T follicular helper cell (primary cell): ENCODE results near the gene RAB4A.

Experiments used
- DNase-seq: peaks from one replicate; pipeline ENCODE4 v3.0.0-alpha.2; 2020; ENCODE audit warnings: low read depth
- total RNA-seq, 2 experiments: gene quantifications; one replicate each; lab custom pipeline; 2026; lab: John Stamatoyannopoulos, UW

Gene RAB4A, protein sequence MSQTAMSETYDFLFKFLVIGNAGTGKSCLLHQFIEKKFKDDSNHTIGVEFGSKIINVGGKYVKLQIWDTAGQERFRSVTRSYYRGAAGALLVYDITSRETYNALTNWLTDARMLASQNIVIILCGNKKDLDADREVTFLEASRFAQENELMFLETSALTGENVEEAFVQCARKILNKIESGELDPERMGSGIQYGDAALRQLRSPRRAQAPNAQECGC
- total RNA-seq, result 19.8 to 23.2 reads per million in 2 experiments

DNA sequence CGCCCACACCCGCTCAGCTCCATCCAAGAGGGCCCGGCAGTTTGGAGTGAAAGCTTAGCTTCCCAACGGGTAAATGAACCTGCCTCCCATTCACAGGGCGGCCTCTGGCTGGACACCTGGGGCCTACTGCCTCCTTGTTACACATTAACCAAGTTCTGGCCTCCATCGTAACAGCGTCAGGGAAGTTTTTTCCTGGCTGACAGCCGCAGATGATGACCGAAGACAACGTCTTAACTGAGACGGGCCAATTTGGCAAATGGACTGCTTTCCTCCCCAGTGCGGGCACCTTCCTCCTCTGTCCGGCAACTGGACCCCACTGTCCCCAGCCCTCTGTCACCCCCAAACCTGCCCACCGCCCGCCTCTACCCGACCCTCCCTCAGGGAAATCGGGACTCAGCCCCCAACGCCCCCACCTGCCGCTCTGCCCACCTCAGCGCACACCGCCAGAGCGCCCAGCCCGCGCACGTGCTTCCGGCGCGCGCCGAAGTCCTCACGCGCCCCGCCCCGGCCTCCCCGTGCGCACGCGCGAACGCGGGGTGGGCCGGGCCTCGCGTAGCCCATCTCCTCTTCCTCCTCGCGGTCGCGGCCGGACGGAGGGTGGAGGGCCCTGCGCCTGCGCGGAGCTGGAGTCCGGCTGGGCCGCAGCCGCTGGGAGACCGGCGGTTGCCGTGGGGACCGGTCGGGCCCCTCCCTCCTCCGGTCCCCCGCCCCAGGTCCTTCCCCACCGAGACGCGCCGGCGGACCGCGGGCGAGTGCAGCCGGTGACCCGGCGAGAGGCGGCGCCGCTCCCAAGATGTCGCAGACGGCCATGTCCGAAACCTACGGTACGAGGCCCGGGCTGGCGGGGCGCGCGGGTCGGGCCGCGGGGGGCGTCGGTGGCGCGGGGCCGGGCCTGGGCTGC, at the start of gene RAB4A:
Gene RAB4A, plus strand, starts transcription at position 565 of the 901 bp plus-strand sequence. Its CDS starts 229 bp downstream, at position 794.
- DNase-seq, result peak; percentile 44

DNA sequence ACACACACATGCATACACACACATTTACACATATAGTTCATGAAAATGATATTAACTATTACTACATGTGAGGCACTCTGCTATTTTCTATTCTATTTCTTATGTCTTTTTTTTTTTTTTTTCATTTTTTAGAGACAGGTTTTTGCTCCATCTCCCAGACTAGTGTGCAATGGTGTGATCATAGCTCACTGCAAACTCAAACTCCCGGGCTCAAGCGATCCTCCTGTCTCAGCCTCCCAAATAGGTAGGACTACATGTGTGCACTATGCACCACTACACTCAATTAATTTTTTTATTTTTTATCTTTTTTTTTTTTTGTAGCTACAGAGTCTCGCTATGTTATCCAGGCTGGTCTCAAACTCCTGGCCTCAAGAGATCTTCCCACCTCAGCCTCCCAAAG, 48.8 kb upstream of the RAB4A start:
- DNase-seq, result no peak

DNA sequence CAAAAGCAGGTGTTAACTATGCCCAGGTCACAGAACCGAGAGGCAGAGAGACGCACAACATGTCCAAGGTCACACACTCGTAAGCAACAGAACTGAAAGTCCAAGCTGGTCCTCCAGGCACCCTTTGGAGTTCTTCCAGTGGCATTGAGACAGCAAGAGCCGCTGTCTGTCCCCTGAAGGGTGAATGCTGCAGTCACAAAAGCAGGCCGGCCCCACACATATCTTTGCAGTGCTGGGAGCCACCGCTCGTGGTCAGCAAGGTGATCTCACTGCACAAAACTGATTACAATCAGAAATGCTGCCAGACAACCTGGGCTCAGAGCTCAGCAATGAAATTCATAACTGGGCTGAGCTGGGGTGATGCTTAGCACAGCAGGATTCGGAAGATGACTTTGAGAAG, 47.4 kb upstream of the RAB4A start:
- DNase-seq, result no peak

DNA sequence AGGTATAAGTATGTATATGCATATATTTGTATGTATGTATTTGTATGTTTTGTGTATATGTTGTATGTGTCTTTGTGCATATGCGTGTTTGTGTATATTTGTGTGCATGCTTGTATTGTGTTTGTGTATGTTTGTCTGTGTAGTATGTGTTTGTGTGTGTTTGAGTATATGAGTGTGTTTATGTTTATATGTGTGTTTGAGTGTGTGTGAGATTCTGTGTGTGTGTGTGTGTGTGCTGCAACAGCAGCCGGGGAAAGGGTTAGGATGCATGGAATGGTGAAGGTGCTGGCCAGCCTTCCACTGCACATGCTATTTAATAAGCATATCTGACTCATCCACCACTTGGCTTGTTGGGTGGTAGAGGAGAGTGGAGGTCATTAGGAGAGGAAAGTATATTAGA, 46.6 kb upstream of the RAB4A start:
- no peak for DNase-seq

DNA sequence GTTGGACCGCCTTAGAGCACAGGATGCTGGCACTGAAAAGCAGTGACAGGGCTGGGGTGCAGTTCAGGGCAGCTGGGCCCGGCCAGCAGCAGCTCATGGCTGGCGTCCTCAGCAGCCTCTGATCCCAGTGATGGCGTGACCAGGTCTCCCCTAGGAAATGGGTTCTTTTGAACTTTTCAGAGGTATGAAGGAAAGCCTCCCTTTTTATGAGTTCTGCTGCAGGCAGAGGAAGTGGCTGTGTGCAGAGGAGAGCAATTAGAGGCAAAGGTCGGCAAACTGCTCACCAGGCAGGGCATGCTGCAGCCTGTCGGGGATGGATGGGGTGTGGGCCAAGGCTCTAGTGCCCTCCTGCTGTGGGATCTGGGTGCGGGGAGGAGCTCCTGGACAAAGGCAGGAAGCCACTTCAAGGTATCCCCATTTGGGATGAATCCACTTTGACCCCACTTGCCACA, 45.6 kb upstream of the RAB4A start:
- no peak for DNase-seq

DNA sequence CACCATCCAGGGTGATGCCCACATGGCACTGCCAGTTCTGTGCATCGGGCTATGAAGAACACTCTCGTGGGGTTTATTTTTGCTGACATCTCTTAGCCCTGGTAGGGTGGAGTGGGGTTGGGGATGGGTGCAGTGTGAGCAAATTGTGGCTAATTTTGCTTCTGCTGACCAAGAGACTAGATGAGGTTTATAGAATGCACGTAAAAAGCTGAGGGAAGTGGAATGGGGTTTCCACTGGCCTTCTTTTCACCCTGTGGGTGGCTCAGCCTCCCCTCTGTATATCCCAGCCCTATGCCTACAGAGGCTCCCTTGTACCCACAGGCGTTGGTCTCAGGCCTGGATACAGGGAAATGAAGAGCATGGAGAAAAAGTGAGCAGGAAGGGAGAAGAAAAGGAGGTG, 44.1 kb upstream of the RAB4A start:
- DNase-seq, result no peak

DNA sequence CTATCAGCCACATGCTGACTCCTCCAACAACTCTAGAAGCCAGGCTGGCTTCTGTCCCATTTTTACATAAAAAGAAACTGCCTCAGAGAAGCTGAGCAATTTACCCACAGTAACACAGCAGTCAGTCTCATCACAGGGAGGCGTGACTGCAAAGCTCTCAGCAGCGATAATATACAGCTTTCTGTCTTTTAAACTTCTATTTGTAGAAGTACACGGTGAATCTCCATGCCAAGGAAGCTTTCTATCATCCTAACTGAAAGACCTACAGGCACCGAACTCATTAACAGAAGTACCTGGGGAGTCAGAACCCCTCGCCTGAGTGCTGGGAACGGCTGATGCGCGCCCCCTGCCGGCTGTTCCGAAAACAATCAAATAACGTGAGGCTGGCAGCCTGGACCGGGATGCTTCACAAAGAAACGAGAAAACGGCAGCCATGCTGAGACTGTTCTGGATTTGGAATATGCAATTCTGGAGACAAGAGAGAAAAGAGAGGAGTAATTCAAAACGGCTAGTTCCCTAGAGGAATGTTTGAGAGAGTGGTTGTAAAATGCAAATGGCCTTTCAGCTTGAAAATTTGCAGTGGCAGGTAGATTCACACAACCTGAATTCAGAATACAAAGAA, 43.5 kb upstream of the RAB4A start:
- DNase-seq, result peak; percentile 59

DNA sequence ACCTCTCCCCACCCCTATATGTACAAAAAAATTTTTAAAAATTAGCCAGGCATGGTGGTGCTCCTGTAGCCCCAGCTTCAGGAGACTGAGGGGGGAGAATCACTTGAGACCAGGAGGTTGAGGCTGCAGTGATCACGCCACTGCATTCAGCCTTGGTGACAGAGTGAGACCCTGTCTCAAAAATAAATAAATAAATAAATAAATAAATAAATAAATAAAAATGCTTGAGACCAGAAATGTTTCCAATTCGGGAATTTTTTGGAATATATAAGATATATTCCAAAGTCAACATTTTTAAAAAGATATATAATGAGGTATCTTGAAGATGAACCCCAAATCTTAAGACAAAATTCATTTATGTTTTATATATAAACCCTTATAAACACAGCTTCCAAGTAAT, 42.4 kb upstream of the RAB4A start:
- DNase-seq, result no peak

DNA sequence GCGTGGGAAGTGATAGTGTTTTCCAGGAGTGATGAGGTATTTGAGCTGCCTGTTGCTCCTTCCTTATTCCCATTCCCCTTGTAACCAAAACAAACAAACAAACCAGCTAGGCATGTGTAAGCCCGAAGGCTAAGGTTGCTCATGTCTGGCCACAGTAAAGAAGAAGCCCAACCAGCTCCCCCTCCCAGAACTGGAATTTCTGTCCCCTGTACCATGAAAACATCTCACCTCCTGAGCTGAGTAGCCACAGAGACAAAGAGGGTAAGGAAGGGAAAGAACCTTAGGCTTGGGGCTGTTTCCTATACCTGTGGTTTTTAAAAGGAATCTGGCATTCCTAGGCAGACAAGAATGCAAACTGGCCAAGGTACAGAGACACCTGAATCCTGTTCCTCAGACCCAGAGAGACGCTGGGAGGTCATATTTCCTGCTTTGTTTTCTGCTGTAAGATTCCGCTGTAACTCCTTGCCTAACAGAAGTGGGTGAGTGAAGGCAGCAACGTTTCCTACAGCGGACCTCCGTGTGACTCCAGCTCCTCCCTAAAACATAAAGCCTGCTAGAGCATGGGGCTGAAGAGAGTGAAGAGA, 41.7 kb upstream of the RAB4A start:
- no peak for DNase-seq

DNA sequence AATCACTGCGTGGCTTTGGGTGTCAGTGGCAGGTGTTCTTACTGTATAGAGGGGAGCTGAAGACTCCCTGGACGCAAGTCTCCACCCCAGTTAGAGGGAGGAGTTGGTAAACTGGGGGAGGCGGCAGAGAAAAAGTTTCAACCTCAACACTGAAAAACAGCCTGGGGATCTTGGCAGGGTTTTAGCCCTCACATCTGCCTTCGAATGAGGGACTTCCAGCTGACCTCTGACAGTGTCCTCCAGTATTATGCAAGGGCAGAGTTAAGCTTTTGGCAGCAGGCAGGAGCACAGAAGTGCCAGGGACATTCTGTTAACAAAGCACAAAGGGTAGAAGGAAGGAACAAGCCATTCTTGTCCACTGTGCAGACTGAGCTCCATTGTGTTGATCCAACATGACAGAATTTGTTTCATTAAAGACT, 41.2 kb upstream of the RAB4A start:
- no peak for DNase-seq

DNA sequence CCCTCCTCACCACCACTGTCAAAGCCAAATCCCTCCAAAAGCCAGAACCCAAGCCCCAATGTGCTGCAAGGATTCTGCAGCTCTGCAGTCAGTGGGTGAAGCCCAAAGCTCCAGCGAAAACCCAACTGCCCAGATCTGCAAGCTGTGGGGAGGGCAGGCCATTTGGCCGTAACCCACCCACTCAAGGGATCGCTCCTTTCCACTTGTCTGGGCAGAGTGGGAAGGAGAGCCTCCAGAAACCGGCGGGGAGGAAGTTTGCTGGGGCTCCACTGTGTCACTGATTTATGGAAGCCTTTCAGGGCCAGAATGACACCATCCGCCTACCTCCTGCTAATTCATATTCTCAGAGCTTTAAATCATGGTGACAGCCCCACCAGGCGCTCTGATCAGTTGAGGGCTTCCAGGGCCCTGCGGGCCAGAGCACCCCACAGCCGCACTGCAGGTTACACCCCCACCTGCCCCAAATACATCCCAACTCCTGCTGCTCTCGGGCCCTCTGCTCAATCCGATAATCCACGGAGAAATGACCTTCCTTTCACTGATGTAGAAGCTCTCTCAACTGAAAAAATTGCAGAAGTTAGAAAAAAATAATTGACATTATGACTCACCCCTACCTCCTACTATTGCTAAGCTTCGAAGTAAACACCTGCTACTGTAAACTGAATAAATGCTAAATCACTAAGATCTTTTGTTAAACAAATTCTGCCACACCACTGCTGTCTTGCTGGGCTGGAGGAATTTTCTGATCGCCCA, 40.6 kb upstream of the RAB4A start:
- DNase-seq, result no peak

DNA sequence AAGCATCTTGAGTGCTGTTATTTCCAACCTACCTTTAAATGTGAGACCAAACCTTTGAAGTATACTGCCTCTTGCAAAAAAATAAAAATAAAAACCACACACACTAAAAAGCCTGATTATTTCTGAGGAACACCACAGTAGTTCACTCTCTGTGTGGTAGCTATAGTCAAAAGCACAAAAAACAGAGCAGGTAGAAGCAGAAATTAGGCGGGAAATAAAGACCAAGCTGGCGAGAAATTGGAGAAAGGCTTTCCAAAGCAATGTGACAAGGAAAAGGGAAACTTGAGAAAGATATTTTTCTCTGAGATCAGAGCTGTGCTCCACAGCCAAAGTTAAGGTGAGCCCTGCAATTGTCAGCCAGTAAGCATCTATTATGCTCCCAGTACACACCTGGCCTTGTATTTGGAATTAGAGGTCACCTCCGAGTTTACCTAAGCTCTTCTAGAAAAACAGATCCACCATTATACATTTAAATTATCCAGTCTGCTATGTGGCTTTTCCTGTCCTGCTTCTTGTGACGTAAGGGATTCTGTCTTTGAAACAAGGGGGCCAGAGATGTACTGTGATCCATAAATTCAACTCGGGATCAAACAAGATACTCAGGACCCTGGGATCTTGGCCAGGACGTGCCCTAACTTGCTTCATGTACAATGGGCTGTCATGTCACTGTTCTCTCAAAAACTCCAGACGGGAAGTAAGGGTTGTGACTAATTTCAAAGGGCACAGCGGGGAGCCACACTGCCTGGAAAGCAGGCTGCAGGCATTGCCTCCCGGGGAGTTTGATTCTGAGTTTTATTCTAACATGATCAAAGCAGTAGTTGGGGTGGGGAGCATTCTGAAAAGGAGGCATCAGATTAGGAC, 39.8 kb upstream of the RAB4A start:
- DNase-seq, result no peak

DNA sequence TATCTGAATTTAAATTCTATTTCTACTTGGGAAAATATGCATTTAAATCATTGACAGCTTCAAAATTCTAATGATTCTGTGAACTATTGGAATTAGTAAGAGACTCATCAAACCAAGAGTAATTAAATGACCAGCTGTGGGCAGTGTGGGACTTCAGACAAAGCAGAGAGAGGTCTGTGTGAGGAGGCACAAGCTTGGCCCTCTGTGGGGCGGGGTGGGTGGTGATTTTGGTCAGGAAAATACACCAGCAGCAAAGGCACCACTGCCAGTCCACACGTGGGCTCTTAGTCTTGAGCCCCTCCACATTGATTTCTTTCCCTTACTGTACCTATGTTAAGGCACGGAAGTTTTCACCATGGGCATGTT, 39.2 kb upstream of the RAB4A start:
- DNase-seq, result no peak

DNA sequence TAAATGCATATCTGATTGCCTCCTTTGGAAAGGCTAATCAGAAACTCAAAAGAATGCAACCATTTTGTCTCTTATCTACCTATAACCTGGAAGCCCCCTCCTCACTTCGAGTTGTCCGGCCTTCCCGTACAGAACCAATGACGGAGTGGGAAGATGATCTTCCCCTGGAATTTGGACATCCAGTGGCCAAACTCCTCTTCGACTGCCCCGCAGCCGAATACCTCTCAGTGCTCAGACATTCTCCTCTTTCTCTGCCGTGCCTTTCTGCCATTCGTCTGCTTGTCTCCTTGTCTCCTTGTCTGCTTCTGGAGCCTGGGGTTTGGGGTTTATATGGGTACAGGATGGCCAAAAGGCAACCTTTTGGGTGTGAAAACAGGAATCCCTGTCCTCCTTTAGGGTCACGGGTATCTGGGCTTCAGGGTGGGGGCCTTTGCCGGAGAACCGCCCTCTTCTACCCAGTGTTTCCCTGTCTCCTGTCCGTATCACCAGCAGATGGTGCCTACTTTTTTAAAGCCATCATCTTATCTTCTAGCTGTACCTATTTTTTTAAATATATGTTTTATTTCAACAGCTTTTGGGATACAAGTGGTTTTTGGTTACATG, 35.9 kb upstream of the RAB4A start:
- DNase-seq, result no peak

DNA sequence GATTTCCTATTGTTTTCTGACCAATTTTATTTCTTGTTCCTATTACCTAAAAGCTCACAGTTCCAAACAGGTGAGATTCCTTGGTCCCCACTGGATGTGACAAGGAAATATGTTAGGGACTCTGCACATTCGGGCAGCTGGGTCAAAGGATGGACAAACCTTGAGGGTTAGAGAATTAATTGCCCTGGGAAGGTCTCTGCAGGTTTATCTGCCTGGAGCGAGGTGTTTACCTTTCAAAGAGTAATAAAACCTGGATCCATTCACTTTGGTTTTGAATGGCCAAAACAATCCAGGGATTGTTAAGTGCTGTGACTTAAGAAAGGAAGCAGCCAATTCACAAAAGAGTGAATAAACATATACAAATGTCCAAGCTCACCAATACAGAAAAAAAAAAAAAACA, 33.6 kb upstream of the RAB4A start:
- DNase-seq, result no peak

DNA sequence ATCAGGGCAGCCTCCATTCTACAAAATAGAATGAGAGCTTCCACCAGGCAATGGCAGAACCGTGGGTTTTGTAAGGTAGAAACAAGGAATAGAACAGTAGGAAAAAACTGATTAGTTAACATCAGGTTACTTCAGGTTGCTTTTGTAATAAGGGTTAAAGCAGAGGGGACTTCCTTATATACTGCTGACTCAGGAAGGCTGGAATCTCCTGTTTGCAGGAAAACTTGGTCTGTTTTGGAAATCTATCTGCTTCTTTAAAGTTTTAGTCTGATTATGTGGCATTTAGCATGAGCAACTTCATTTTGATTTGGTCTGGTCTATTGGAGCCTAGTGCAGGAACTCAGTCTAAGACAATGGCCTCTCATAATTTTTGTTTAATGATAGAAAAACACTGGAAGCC, 32.7 kb upstream of the RAB4A start:
- no peak for DNase-seq

DNA sequence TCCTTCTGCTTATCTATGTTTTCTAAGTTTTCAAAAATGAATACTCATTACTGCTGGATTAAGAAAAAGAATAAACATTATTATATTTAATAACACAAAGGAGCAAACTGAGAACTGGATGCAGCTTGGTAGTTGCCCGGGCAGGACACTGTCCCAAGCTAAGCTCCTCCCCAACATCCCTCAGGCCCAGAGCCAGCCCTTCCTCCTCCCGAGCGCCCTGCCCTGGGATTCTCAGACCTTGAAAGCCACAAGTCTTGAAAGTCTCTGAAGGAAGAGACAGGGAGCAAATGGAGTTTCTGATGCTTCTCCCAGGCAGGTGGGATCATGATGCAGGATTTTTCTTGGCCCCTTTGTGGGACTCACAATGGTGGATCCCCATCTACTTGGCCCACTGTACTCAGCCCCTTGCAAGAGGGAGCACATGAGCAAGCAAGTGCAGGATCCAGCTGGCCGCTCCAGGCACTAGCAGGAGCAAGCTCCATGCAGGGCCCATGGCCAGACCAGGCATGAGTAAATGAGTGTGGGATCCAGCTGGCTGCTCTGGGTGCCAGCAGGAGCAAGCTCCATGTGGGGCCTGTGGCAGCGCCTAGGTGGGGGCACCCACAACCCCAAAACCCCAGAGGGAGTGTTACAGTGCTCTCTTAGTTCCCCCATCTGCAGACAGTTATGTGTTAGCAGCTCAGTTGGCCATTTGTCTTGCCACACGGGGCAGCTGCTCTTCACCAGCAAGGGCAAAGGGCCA, 32.1 kb upstream of the RAB4A start:
- no peak for DNase-seq

DNA sequence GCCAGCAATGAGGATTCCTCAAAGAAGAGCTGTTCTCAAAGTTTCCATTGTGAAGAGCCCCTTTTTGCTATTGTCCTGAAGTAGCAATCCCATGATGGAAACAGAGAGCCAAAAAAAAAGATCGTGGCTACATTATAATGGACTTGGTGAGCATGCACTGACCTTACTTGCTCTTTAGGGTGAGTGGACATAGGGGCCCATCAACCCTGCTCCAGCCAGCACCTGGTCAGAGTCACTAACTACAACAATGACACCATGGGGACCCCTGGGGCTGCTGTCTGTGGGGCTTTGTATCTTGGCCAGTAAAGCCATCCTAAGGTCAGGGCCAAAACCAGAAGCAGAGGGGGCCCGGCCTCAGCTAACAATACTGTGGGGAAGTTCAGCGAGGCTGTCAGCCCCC, 30.4 kb upstream of the RAB4A start:
- DNase-seq, result no peak

DNA sequence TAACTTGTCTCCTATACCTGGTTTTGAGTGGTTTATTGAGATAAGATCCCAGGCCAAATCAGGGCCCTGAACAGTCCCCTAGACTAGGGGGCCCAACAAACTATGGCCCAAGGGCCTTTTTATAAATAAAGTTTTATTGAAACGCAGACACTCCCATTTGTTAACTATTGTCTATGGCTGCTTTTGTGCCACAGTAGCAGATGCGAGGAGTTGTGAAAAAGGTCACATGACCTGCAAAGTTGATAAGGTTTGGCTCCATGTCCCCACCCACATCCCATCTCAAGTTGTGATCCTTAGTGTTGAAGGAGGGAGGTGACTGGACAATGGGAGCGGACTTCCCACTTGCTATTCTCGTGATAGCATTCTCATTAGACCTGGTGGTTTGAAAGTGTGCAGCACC, 29.5 kb upstream of the RAB4A start:
- DNase-seq, result no peak

DNA sequence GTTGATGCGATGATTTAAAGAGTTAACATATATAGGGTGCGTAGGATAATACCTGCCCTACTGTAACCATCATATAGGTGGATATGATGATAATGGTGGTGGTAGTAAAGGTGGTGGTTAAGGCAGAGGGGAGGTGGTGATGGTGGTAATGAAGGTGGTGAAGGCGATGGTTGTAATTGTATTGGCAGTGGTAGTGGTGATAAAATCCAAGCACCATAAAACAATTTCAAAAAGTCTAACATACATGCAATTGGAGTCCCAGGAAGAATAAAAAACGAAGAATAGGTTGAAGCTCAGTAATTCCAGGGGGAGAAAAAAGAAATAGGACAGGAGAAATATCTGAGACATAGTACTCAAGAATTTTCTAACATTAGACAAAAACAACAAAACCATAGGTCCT, 27.3 kb upstream of the RAB4A start:
- DNase-seq, result no peak
